GM19397 (cell line): Measurements from ENCODE around the gene ATP5F1E.
"Not testable (repeated sequence)": the region's sequence is repeated elsewhere in the genome, so short reads cannot be mapped to it uniquely, and the experiment has no call there.

ENCODE experiments used
- ATAC-seq: cut with Tn5 transposase; IDR thresholded peaks from one replicate; pipeline ENCODE4 v1.9.1; 2021; ENCODE audit warnings: mild to moderate bottlenecking, moderate library complexity; ENCODE audit not compliant: unreplicated experiment

Gene ATP5F1E

GRCh38 chr20:59043698-59044097 is 11.6 kb upstream of the ATP5F1E start:
- no peak for ATAC-seq

- peak; percentile 94 for ATAC-seq
Observed at GRCh38 chr20:59042796-59043631, 10.9 kb upstream of the ATP5F1E start.

GRCh38 chr20:59042151-59042795 is 10.1 kb upstream of the ATP5F1E start, which contains the start of gene PRELID3B:
TSS of gene PRELID3B (minus strand) at chr20:59042786. CDS start at chr20:59042730, 56 bp downstream.
- peak; percentile 33 for ATAC-seq

GRCh38 chr20:59041487-59041886 is 9.4 kb upstream of the ATP5F1E start:
- ATAC-seq, result not testable (repeated sequence)

GRCh38 chr20:59040667-59041066 is 8.5 kb upstream of the ATP5F1E start:
- ATAC-seq, result no peak

- no peak for ATAC-seq
Observed at GRCh38 chr20:59039233-59039632, 7.1 kb upstream of the ATP5F1E start.

- ATAC-seq, result no peak
Observed at GRCh38 chr20:59037386-59037785, 5.3 kb upstream of the ATP5F1E start.

GRCh38 chr20:59035381-59035780 is 3.2 kb upstream of the ATP5F1E start:
- ATAC-seq, result no peak

GRCh38 chr20:59033616-59034165 is 1.6 kb upstream of the ATP5F1E start:
- no peak for ATAC-seq

- ATAC-seq, result no peak
Observed at GRCh38 chr20:59033093-59033492, 958 bp upstream of the ATP5F1E start.

GRCh38 chr20:59032713-59033059 is 551 bp upstream of the ATP5F1E start:
- ATAC-seq, result no peak

- no peak for ATAC-seq
Observed at GRCh38 chr20:59031564-59032022, 542 bp downstream of the ATP5F1E start.

GRCh38 chr20:59030911-59031563 is 1.1 kb downstream of the ATP5F1E start:
- no peak for ATAC-seq

GRCh38 chr20:59028812-59029211 is 3.3 kb downstream of the ATP5F1E start:
- no peak for ATAC-seq

- ATAC-seq, result no peak
Observed at GRCh38 chr20:59027741-59028320, 4.3 kb downstream of the ATP5F1E start.

- ATAC-seq, result no peak
Observed at GRCh38 chr20:59026904-59027740, 5.0 kb downstream of the ATP5F1E start.

GRCh38 chr20:59025511-59025910 is 6.6 kb downstream of the ATP5F1E start:
- ATAC-seq, result no peak

- ATAC-seq, result no peak
Observed at GRCh38 chr20:59025086-59025485, 7.0 kb downstream of the ATP5F1E start.

GRCh38 chr20:59024111-59024530 is 8.0 kb downstream of the ATP5F1E start:
- no peak for ATAC-seq

GRCh38 chr20:59023616-59024015 is 8.5 kb downstream of the ATP5F1E start:
- ATAC-seq, result no peak
